ENCODE measurements around the gene ANTXR1.
A peak's percentile ranks its signal among the peaks of the same experiment; 100 is the strongest.
"Not testable (repeated sequence)": the region's sequence is repeated elsewhere in the genome, so short reads cannot be mapped to it uniquely, and the experiment has no call there.

The ANTXR1 gene

DNA sequence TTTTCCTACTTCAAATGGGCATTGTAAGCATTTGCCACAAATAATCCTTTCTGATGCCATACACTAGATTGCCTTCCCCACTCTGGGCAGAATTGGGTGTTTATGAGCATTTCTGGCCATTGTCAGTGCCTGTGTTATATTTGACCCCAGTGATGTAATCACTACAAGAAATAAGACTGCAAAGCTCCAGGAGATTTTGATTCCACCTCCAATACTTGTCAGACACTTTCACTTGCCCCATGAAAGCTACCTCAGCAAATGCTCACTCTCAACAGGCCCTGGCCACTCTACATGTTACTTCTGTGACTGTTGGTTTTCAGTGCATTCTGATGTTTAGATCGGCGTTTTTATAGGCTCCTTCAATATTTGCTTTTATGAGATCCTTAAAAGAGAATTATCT is 239.0 kb downstream of the ANTXR1 start:
- H3K4me3 ChIP-seq (ENCODE audit: low read depth, low read length) = no peak overlapping the region
- TF ChIP-seq, protein P1, sequence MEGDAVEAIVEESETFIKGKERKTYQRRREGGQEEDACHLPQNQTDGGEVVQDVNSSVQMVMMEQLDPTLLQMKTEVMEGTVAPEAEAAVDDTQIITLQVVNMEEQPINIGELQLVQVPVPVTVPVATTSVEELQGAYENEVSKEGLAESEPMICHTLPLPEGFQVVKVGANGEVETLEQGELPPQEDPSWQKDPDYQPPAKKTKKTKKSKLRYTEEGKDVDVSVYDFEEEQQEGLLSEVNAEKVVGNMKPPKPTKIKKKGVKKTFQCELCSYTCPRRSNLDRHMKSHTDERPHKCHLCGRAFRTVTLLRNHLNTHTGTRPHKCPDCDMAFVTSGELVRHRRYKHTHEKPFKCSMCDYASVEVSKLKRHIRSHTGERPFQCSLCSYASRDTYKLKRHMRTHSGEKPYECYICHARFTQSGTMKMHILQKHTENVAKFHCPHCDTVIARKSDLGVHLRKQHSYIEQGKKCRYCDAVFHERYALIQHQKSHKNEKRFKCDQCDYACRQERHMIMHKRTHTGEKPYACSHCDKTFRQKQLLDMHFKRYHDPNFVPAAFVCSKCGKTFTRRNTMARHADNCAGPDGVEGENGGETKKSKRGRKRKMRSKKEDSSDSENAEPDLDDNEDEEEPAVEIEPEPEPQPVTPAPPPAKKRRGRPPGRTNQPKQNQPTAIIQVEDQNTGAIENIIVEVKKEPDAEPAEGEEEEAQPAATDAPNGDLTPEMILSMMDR (IDR thresholded peaks at IDR 0.05; ENCODE audit: control insufficient read depth, extremely low read depth, insufficient read depth) = no peak
- no peak for DNase-seq (ENCODE audit: low read depth)

DNA sequence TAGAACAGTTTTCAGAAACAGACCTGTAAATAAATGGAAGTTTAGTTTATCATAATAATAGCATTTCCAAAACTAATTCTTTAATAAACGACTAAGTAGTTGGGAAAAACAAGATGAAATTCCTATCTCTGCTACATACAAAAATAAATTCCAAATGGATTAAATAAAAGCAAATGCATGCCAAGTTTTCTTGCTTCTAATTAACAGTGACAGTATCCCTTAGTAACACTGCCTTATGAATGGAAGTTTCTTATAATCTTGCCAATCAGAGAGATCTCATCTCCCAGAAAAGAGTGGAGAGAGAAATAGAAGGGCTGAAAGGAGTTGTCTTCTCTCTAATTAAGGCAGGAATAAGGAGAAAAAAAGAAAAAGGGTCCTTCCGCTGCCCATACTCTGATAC is 240.1 kb downstream of the ANTXR1 start:
- no peak overlapping the region for H3K4me3 ChIP-seq (ENCODE audit: low read depth, low read length)
- TF ChIP-seq, protein P1 (IDR thresholded peaks at IDR 0.05; ENCODE audit: control insufficient read depth, extremely low read depth, insufficient read depth) = no peak
- no peak for DNase-seq (ENCODE audit: low read depth)

DNA sequence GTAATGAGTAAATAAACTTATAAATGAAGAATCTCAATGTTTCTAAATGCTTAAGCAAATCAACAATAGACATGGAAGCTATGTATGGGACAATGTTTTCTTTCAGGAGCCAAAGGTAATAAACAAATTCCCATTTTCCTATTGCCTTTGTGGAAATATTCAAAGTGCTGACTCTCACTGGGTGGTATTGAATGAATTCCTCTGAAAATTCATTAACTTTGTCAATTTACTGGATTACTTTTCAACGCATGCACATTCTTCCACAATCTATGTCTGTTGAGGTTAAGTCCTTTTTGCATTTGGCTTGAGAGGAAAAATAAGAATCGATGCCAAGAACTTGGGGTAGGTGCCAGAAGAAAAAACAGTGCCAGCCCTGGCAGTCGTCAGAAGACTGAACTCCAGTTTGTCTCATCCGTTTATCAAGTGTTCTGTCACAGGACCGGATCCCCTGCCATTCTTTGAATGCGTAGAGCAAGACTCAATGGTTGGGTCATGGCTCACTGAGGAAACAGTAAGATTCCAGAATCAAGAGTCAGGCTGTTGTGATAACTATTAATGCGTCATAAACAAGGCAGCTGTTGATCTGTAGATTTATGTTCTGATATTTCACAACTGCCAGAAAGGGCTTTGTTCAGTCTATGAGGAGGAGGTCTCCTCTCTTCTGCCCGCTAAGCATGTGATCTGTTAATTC is 240.8 kb downstream of the ANTXR1 start:
- TF ChIP-seq, protein P1 (IDR thresholded peaks at IDR 0.05; ENCODE audit: control insufficient read depth, extremely low read depth, insufficient read depth) = no peak
- peak; percentile 52 for DNase-seq (ENCODE audit: low read depth)
- no peak overlapping the region for H3K4me3 ChIP-seq (ENCODE audit: low read depth, low read length)

- no peak for DNase-seq (ENCODE audit: low read depth)
- TF ChIP-seq, protein P1 (IDR thresholded peaks at IDR 0.05; ENCODE audit: control insufficient read depth, extremely low read depth, insufficient read depth) = no peak
- no peak overlapping the region for H3K4me3 ChIP-seq (ENCODE audit: low read depth, low read length)
These were observed 242.8 kb downstream of the ANTXR1 start for GRCh38 chr2:69255760-69256159.

DNA sequence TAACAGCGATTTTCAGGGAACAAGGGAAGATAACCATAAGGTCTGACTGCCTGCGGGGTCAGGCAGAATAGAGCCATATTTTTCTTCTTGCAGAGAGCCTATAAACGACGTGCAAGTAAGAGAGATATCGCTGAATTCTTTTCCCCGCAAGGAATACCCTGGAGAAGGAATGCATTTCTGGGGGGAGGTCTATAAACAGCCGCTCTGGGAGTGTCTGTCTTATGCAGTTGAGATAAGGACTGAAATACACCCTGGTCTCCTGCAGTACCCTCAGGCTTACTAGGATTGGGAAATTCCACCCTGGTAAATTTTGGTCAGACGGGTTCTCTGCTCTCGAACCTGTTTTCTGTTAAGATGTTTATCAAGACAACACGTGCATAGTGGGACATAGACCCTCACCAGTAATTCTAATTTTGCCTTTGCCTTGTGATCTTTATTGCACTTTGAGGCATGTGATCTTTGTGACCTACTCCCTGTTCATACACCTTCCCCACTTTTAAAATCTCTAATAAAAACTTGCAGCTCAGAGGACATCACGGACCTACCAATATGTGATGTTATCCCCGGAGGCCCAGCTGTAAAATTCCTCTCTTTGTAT is 247.1 kb downstream of the ANTXR1 start:
- DNase-seq (ENCODE audit: low read depth) = not testable (repeated sequence)

GRCh38 chr2:69260666-69261065 is 247.7 kb downstream of the ANTXR1 start:
- TF ChIP-seq, protein P1 (IDR thresholded peaks at IDR 0.05; ENCODE audit: control insufficient read depth, extremely low read depth, insufficient read depth) = no peak
- DNase-seq (ENCODE audit: low read depth) = no peak
- no peak overlapping the region for H3K4me3 ChIP-seq (ENCODE audit: low read depth, low read length)

More for the DNA sequence above, 247.1 kb downstream of the ANTXR1 start:
- H3K4me3 ChIP-seq (ENCODE audit: low read depth, low read length) = not testable (repeated sequence)

GRCh38 chr2:69269330-69269729 is 256.4 kb downstream of the ANTXR1 start:
- no peak overlapping the region for H3K4me3 ChIP-seq (ENCODE audit: low read depth, low read length)
- DNase-seq (ENCODE audit: low read depth) = no peak
- TF ChIP-seq, protein P1 (IDR thresholded peaks at IDR 0.05; ENCODE audit: control insufficient read depth, extremely low read depth, insufficient read depth) = no peak
